A673 (cell line): ENCODE measurements around the gene EXD3. TPM values are rescaled to one million over a fixed set of nuclear protein-coding genes. Genes with fewer than 3 reads are reported as not detected.

ENCODE experiments used
- BruUV-seq: library from RNA; stranded (reverse); fragments of 400-500 nt; replicated peaks from 2 replicates; lab custom pipeline; 2021; lab: Mats Ljungman, UMichigan
- CTCF ChIA-PET: fragments of 300-600 bp; sonication (Branson Sonifier 250); formaldehyde crosslinking; loops from one replicate; lab custom pipeline; 2022; ENCODE audit warnings: antibody characterized with exemption; lab: Charles Lee
- POLR2A ChIA-PET: fragments of 300-600 bp; sonication (Branson Sonifier 250); formaldehyde crosslinking; loops from one replicate; lab custom pipeline; 2022; ENCODE audit warnings: antibody characterized with exemption; ENCODE audit not compliant: low non-redundant PET; lab: Charles Lee
- DNase-seq: peaks from one replicate; pipeline ENCODE4 v3.0.0-alpha.2; 2015; ENCODE audit warnings: low spot score
- H3K27ac ChIP-seq: fragments of 200-600 bp; sonication (generic); 2 replicates; pipeline ENCODE4 v1.5.1; 2016; ENCODE audit warnings: mixed run types, low read depth, mild to moderate bottlenecking, mixed read lengths, antibody characterized with exemption, low read length; ENCODE audit not compliant: poor library complexity, severe bottlenecking
- H3K27me3 ChIP-seq: fragments of 200-600 bp; sonication (generic); replicated peaks from 2 replicates; pipeline ENCODE4 v1.6.1; 2017; ENCODE audit warnings: mixed run types, low read depth, mild to moderate bottlenecking, mixed read lengths, antibody characterized with exemption, low read length; ENCODE audit not compliant: insufficient read depth, poor library complexity
- H3K36me3 ChIP-seq: fragments of 200-600 bp; sonication (generic); 2 replicates; pipeline ENCODE4 v1.6.1; 2016; ENCODE audit warnings: mixed run types, mild to moderate bottlenecking, mixed read lengths, antibody characterized with exemption, low read length; ENCODE audit not compliant: insufficient read depth, poor library complexity, severe bottlenecking
- H3K4me1 ChIP-seq: fragments of 200-600 bp; sonication (generic); 2 replicates; pipeline ENCODE4 v1.6.1; 2017; ENCODE audit warnings: mixed run types, mild to moderate bottlenecking, mixed read lengths, antibody characterized with exemption, low read length; ENCODE audit not compliant: insufficient read depth, poor library complexity, severe bottlenecking
- H3K4me3 ChIP-seq: fragments of 200-600 bp; sonication (generic); 2 replicates; pipeline ENCODE4 v1.5.1; 2016; ENCODE audit warnings: low read depth, mixed run types, mild to moderate bottlenecking, mixed read lengths, low read length; ENCODE audit not compliant: poor library complexity, severe bottlenecking
- H3K9me3 ChIP-seq: fragments of 200-600 bp; sonication (generic); 2 replicates; pipeline ENCODE4 v1.6.1; 2016; ENCODE audit warnings: mixed run types, low read depth, mild to moderate bottlenecking, mixed read lengths, antibody characterized with exemption, low read length; ENCODE audit not compliant: poor library complexity, severe bottlenecking
- EZH2 ChIP-seq: fragments of 200-600 bp; sonication (generic); IDR thresholded peaks from 2 replicates; pipeline ENCODE4 v1.6.1; 2017; ENCODE audit warnings: borderline replicate concordance, low read depth, mild to moderate bottlenecking, mixed read lengths, antibody characterized with exemption, low read length; ENCODE audit not compliant: poor library complexity, severe bottlenecking
- intact Hi-C: fragments of 100-400 bp; cut with micrococcal nuclease; formaldehyde crosslinking; loops from one replicate; pipeline ENCODE4 v1.10.0; 2022; ENCODE audit not compliant: unreplicated experiment
- total RNA-seq: library from RNA; stranded (reverse); gene quantifications from 2 replicates; pipeline ENCODE4 v1.2.3, GENCODE V29; 2021
- TF ChIP-seq, protein P1 (sequence below): fragments of 300-800, 200-600 bp; sonication (generic); conservative IDR thresholded peaks from 2 replicates; pipeline ENCODE4 v1.5.1; 2017; ENCODE audit warnings: low read depth, mild to moderate bottlenecking, antibody characterized with exemption, low read length, moderate library complexity, mixed read lengths

EXD3 gene
- total RNA-seq, 1 experiment from 2014 or later, result 6.3 TPM

DNA sequence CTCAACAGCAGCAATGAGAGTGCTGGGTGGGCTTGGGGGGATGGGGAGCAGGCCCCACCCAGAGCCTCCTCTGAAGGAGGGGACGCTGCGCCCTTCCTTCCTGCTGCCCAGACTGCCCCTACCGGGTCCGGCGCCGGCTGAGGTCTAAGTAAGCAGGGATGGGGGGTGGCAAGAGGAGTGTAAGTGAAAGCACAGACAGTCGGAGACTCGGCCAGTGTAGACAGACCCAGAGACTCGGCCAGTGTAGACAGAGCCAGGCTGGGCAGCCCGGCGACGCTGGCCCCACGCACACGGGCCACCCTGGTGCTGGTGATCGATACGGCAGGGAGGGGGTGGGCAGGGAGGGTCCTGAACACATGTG, 25.6 kb upstream of the EXD3 start:
- TF ChIP-seq EZH2, result no peak
- TF ChIP-seq, protein P1, sequence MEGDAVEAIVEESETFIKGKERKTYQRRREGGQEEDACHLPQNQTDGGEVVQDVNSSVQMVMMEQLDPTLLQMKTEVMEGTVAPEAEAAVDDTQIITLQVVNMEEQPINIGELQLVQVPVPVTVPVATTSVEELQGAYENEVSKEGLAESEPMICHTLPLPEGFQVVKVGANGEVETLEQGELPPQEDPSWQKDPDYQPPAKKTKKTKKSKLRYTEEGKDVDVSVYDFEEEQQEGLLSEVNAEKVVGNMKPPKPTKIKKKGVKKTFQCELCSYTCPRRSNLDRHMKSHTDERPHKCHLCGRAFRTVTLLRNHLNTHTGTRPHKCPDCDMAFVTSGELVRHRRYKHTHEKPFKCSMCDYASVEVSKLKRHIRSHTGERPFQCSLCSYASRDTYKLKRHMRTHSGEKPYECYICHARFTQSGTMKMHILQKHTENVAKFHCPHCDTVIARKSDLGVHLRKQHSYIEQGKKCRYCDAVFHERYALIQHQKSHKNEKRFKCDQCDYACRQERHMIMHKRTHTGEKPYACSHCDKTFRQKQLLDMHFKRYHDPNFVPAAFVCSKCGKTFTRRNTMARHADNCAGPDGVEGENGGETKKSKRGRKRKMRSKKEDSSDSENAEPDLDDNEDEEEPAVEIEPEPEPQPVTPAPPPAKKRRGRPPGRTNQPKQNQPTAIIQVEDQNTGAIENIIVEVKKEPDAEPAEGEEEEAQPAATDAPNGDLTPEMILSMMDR, result no peak
- POLR2A ChIA-PET, result no interaction called here
- no peak overlapping the region for H3K4me3 ChIP-seq

DNA sequence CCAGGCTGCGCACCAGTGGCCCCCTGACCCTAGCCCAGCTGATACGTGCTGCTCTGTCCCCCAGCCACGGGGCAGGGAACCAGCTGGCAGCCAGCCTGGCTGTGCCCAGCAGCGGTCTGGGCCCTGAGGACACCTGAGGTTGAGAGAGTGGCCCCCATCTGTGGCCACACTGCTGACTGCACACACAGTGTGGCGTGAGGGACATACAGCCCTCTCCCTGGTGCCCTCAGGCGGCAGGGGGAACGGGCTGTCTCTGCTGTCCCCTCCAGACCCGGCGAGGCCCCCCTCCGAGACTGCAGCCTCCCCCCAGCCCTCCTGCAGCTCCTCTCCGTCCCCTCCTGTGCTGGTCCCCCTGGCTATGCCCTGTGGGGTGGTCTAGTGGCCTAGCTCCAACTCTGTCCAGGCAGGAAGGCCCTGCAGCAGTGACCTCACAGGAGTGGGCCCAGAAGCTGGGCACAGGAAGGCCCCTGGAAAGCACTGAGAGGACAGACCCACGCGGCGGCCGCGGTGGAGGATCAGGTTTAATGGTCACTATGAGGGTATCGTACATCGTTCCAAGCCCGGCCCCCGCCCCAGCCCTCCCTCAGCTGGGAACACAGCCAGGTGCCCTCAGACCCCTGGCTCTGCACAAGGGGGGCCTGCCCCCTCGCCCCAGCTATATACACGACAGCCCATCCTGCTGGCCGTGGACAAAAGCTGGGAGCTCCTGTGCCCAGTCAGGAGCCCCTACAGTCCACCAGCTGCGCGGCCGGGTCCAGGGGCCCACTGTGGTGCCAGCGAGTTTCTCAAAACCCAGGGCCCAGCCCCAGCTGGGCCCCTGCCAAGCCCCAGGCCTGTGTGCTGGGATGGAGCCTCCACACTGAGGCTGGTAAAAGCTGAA, 25.0 kb upstream of the EXD3 start:
- no peaks in the 10 kb centered on the region for H3K27me3 ChIP-seq
- TSS peak; percentile 74 for BruUV-seq
- H3K27ac ChIP-seq, result no peak overlapping the region
- no peak overlapping the region for H3K4me3 ChIP-seq
- DNase-seq, result no peak
- H3K9me3 ChIP-seq, result no peaks in the 10 kb centered on the region
- H3K4me1 ChIP-seq, result peaks cover 6% of the 10 kb centered on the region
- TF ChIP-seq EZH2, result no peak
- TF ChIP-seq, protein P1, result no peak
- intact Hi-C loops, result no loop called here
- peaks cover 12% of the 10 kb centered on the region for H3K36me3 ChIP-seq
- ChIA-PET POLR2A (no interaction called here), CTCF (interaction anchor here (0.6 kb wide), 1 partner anchor 164 kb away, joined by 4 read pairs; no protein-coding TSS in a partner anchor)

More for the DNA sequence above, 25.6 kb upstream of the EXD3 start:
- DNase-seq, result no peak
- Histone ChIP-seq H3K4me1 (peaks cover 7% of the 10 kb centered on the region), H3K27ac (no peak overlapping the region), H3K27me3 (no peaks in the 10 kb centered on the region), H3K36me3 (peaks cover 16% of the 10 kb centered on the region), H3K9me3 (no peaks in the 10 kb centered on the region)
- BruUV-seq, result no TSS peak
- CTCF ChIA-PET, result no interaction called here
- intact Hi-C loops, result no loop called here

DNA sequence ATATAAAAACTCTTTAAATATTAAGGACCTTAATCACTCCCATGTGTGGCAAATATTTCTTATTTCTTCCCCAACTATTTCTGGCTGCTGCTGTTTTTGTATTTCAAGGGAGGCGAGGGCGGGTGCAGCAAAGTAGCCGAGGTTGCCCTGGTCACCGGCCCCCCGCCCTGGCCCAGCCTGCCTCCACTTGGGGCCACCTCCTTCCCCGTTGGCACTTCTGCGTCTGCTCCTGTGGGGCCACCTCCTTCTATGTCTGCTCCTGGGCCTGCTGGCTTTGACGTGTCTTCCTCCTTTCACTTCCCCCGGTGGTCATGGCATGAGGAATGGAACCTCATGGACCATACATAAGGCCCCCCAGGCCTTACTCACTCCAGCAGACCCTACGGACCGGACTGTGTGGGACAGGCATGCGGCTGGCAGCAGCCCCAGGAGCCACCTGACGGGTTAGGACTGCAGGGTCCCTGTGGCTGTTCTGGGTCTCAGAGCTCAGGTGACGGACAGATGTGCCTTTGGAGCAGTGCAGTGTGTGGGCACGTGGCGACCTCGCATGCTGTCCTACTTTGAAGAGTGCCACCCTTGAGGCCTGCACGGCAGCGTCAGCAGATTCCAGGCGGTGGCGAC, 24.0 kb upstream of the EXD3 start:
- no peak for DNase-seq
- no peak overlapping the region for H3K27ac ChIP-seq
- POLR2A ChIA-PET, result no interaction called here
- no peaks in the 10 kb centered on the region for H3K9me3 ChIP-seq
- CTCF ChIA-PET, result interaction anchor here (0.6 kb wide), 1 partner anchor 297 kb away, joined by 3 read pairs; no protein-coding TSS in a partner anchor
- peaks cover 6% of the 10 kb centered on the region for H3K4me1 ChIP-seq
- no peak overlapping the region for H3K4me3 ChIP-seq
- intact Hi-C loops, result no loop called here
- no peak for TF ChIP-seq EZH2
- TF ChIP-seq, protein P1, result no peak
- BruUV-seq, result no TSS peak
- peaks cover 5% of the 10 kb centered on the region for H3K36me3 ChIP-seq
- no peaks in the 10 kb centered on the region for H3K27me3 ChIP-seq
